ENCODE data around the gene CYP21A2. TPM values are rescaled to one million over a fixed set of nuclear protein-coding genes. Genes with fewer than 3 reads are reported as not detected.
"Not testable (repeated sequence)": the region's sequence is repeated elsewhere in the genome, so short reads cannot be mapped to it uniquely, and the experiment has no call there.

Gene CYP21A2
- total RNA-seq: under 1 TPM; 0.23 to 0.44 TPM

DNA sequence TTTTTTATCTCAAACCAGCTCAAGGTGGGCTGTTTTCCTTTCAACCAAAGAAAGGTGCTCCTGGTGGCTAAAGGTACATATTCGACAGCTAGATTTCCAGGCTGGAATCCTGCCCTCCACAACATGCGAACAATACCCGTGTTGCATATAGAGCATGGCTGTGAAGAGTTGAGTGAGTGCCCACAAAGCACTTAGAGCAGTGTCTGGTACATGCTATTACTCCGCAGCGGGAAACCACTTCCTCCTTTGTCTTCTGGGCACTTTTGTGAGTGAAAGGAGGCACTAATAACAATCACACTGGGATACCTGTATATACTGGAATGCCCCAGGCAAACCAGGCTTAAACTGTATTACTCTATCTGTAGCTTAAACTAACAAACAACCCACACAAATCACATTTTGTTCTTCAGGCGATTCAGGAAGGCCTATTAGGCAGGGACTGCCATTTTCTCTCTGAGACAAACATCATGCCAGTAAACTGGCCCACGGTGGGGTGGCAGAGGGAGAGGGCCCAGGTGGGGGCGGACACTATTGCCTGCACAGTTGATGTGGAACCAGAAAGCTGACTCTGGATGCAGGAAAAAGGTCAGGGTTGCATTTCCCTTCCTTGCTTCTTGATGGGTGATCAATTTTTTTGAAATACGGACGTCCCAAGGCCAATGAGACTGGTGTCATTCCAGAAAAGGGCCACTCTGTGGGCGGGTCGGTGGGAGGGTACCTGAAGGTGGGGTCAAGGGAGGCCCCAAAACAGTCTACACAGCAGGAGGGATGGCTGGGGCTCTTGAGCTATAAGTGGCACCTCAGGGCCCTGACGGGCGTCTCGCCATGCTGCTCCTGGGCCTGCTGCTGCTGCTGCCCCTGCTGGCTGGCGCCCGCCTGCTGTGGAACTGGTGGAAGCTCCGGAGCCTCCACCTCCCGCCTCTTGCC is at the start of gene CYP21A2:
CYP21A2 (plus strand) TSS at position 818 of the 927 bp plus-strand sequence; CDS start at position 826, 8 bp downstream.
- POLR2A ChIA-PET, CTCF ChIA-PET: not testable (repeated sequence)

DNA sequence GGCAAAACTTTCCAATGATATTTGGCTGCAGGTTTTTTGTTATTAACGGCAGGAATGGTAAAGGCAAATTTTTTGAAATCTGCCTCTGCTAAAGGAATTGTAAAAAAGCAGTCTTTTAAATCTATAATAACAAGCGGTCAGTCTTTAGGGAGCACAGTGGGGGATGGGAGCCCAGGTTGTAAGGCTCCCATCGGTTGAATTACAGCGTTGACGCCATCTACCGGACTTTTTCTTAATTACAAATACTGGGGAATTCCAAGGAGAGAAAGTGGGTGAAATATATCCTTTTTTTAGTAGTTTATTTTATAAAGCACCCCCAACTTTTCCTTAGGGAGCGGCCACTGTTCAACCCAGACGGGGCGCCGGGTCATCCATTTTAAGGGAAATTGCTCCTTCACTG is 48.9 kb upstream of the CYP21A2 start:
- CTCF ChIA-PET, POLR2A ChIA-PET: not testable (repeated sequence)

DNA sequence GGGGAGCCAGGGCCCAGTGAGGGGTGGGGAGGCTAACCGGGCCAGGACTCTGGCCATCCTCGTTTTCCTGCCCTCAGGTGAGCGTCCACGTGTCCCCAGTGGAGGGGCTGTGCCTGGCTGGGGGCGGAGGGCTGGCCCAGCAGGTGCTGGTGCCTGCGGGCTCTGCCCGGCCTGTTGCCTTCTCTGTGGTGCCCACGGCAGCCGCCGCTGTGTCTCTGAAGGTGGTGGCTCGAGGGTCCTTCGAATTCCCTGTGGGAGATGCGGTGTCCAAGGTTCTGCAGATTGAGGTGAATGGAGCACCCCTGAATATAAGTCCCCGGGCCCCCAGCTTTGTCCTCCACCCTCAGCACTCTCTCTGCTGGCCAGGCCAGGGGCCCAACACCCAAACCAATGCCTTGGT is 43.8 kb upstream of the CYP21A2 start:
- CTCF ChIA-PET, POLR2A ChIA-PET: not testable (repeated sequence)

DNA sequence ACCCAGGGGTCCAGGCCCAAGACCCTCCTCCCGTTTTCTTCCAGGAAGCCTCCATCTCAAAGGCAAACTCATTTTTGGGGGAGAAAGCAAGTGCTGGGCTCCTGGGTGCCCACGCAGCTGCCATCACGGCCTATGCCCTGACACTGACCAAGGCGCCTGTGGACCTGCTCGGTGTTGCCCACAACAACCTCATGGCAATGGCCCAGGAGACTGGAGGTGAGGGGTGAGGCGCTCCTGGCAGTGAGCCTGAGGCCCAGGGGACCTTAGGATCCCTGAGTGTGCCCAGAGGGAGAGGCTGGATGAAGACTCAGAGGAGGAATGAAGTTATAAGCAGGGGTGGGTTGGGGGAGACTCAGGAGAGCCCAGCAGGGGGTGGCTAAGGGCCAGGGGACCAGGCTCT is 41.8 kb upstream of the CYP21A2 start:
- POLR2A ChIA-PET, CTCF ChIA-PET: not testable (repeated sequence)

DNA sequence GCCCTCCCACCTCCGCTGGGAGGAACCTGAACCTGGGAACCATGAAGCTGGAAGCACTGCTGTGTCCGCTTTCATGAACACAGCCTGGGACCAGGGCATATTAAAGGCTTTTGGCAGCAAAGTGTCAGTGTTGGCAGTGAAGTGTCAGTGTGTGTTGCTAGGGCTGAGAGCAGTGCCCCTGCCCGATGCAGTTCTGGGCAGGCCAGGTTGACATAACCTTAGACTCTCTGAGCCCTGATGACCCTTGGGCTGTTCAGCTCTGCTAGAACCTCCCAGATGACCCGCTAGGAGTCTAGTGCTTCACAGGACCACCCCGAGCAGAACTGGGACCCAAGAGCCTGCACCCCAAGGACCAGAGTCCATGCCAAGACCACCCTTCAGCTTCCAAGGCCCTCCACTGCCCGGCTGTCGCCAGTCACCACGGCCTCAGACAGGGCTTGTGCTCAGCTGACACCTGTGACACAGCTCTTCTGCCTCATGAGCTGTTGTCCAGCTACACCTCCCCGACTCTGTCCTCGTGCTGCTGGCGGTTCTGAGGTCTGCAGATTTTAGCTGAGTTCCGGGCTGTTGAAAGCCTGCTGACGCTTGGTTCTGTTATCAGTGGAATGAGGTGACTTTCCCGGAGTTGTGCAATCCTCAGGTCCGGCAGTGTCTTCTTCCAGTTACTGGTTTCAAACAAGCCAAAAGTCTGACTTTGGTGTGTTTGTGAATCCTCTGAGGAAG is 35.5 kb upstream of the CYP21A2 start:
- CTCF ChIA-PET, POLR2A ChIA-PET: not testable (repeated sequence)

DNA sequence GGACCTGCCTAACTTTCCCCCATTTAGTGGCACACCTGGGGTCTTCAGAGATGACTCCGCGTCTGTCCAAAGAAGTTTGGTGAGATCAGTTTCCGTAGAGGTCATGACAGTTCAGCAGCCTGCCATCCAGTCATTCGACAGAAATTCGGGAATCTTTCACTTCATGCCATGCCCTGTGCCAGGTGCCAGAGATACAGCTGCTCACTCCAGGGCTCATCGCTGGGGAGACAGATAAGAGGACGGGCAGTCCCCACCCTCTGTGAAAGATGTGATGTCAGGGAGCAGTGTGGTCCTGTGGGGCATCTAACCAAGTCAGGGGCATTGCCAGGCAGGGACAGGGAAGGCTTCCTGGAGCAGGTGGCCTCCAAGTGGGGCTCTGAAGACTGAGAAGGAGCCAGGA is 34.9 kb upstream of the CYP21A2 start:
- POLR2A ChIA-PET, CTCF ChIA-PET: not testable (repeated sequence)

DNA sequence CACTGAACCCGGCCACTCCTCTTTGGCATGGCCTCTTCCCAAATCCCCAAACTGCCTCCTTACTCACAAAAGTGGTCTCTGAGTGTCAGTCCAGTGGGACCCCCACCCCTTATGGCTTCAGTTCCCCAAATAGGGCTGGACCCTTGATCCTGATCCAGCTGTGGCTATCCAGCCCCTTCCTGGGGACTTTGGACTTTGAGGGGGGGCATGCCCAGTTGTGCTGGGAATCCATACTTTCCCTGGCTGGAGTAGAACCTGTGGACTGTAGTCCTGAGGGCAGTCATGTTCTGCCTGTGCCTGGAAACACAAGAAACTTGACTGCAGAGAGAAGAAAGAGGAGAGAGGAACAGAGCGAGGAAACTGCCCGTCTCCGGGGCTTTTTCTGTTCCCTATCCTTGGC is 33.8 kb upstream of the CYP21A2 start:
- POLR2A ChIA-PET, CTCF ChIA-PET: not testable (repeated sequence)

DNA sequence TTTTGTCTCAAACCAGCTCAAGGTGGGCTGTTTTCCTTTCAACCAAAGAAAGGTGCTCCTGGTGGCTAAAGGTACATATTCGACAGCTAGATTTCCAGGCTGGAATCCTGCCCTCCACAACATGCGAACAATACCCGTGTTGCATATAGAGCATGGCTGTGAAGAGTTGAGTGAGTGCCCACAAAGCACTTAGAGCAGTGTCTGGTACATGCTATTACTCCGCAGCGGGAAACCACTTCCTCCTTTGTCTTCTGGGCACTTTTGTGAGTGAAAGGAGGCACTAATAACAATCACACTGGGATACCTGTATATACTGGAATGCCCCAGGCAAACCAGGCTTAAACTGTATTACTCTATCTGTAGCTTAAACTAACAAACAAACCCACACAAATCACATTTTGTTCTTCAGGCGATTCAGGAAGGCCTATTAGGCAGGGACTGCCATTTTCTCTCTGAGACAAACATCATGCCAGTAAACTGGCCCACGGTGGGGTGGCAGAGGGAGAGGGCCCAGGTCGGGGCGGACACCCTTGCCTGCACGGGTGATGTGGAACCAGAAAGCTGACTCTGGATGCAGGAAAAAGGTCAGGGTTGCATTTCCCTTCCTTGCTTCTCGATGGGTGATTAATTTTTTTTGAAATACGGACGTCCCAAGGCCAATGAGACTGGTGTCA is 33.2 kb upstream of the CYP21A2 start:
- POLR2A ChIA-PET, CTCF ChIA-PET: not testable (repeated sequence)

DNA sequence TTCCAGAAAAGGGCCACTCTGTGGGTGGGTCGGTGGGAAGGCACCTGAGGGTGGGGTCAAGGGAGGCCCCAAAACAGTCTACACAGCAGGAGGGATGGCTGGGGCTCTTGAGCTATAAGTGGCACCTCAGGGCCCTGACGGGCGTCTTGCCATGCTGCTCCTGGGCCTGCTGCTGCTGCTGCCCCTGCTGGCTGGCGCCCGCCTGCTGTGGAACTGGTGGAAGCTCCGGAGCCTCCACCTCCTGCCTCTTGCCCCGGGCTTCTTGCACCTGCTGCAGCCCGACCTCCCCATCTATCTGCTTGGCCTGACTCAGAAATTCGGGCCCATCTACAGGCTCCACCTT is 32.7 kb upstream of the CYP21A2 start:
- POLR2A ChIA-PET, CTCF ChIA-PET: not testable (repeated sequence)

DNA sequence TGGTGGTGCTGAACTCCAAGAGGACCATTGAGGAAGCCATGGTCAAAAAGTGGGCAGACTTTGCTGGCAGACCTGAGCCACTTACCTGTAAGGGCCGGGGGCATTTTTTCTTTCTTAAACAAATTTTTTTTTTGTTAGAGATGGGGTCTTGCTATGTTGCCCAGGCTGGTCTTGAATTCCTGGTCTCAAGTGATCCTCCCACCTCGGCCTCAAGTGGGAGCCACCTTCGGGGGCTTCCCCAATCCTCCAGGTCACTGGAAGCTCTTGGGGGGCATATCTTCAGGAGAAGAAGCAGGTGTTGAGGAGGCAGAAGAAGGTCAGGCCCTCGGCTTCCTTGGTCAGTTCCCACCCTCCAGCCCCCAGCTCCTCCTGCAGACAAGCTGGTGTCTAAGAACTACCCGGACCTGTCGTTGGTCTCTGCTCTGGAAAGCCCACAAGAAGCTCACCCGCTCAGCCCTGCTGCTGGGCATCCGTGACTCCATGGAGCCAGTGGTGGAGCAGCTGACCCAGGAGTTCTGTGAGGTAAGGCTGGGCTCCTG is 32.2 kb upstream of the CYP21A2 start:
- POLR2A ChIA-PET, CTCF ChIA-PET: not testable (repeated sequence)

DNA sequence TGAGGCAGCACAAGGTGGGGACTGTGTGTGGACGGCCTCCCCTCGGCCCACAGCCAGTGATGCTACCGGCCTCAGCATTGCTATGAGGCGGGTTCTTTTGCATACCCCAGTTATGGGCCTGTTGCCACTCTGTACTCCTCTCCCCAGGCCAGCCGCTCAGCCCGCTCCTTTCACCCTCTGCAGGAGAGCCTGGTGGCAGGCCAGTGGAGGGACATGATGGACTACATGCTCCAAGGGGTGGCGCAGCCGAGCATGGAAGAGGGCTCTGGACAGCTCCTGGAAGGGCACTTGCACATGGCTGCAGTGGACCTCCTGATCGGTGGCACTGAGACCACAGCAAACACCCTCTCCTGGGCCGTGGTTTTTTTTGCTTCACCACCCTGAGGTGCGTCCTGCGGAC is 31.1 kb upstream of the CYP21A2 start:
- CTCF ChIA-PET, POLR2A ChIA-PET: not testable (repeated sequence)

DNA sequence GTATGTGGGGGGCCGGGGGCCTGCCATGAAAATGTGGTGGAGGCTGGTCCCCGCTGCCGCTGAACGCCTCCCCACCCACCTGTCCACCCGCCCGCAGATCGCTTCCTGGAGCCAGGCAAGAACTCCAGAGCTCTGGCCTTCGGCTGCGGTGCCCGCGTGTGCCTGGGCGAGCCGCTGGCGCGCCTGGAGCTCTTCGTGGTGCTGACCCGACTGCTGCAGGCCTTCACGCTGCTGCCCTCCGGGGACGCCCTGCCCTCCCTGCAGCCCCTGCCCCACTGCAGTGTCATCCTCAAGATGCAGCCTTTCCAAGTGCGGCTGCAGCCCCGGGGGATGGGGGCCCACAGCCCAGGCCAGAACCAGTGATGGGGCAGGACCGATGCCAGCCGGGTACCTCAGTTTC is 30.2 kb upstream of the CYP21A2 start:
- POLR2A ChIA-PET: not testable (repeated sequence)

DNA sequence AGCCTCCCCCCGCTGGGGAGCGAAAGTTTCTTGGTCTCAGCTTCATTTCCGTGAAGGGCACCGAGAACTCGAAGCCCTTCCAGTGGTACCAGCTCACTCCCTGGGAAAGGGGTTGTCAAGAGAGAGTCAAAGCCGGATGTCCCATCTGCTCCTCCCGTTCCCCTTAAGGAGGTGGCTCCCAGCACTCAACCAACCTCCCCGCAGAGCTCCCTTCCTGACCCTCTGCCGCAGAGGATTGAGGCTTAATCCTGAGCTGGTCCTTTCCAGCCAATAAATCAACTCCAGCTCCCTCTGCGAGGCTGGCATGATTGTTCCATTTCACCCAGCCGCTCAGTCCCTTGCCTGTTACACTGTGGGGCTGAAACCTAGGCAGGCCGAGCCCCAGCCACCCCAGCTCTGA is 29.6 kb upstream of the CYP21A2 start:
- CTCF ChIA-PET, POLR2A ChIA-PET: not testable (repeated sequence)

More for the DNA sequence above, 30.2 kb upstream of the CYP21A2 start:
- CTCF ChIA-PET: not testable (repeated sequence)

DNA sequence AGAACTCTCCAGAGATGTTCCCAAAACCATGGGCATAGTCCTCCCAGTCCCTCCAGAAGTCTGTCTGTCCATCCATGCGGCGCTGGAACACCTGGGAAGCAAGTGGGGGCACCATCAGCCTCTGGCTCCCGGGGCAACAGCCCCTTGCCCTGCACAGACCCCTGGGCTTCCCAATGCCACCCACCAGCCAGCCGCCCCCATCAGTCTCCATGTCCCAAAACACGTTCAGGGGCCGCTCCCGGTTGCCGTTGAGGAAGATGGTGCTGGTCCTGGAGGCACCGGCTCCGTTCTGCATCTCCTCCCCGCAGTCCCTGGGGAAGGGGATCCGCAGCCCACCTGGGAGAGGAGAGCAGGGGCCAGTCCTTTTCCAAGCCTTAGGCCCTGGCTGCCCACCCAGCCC is 28.7 kb upstream of the CYP21A2 start:
- CTCF ChIA-PET, POLR2A ChIA-PET: not testable (repeated sequence)

DNA sequence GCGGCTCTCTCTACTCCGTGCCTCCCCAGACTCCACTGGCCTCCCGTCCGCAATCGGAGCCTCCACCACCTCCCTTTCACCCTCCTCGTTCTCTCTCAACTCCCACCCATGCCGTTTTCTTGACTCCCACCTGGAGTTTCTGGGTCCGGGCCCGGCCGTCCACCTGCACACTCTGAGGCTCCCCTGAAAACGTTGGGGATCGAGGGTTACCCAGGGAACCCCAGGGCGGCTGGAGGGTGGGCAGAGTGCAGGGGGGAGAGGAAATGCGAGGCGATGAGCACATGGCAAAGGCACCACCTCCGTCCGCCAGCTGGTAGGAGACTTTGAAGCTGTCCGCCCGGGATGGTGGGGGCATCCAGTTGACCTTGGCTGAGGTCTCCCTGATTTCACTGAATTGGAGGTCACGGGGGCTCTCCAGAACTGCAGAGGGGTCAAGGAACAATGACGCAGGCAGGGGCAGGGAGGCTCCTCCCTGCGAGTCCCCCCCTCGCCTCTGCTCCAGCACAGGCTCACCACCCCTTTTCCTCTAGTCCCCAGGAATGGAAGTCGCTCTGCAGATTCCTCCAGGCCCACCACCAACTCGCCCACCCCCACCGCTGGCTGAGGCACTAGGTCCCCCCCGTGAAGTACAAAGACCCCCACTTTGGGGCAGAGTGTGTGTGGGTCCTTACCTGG is 27.2 kb upstream of the CYP21A2 start:
- POLR2A ChIA-PET: not testable (repeated sequence)

DNA sequence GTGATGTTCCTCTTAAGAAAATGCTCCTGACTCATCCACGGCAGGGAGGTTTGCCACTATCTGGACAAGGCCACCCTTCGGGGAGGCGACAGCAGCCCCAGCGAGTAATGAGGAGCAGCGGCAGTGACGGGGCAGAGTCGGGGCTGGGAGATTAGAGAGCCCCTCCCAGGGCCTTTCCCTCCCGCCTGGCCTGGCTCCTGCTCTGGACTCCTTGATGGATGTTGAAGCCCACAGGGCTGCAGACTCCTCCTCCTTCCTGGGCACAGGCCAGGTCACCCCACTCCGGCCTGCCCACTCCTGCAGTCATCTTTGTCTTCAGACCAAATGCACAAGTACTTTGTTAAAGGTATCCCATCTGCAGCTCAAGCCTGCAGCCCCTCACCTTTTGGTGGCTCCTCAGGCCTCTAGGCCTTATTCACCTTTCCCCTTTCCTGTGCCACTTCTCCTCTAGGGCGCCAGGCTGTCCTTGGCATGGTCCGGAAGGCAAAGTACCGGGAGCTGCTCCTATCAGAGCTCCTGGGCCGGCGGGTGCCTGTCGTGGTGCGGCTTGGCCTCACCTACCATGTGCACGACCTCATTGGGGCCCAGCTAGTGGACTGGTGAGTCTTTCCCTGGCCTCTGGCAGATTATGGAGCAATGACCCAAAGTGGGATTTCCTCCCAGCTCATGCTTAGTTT is 25.1 kb upstream of the CYP21A2 start:
- CTCF ChIA-PET, POLR2A ChIA-PET: not testable (repeated sequence)

More for the DNA sequence above, 27.2 kb upstream of the CYP21A2 start:
- CTCF ChIA-PET: not testable (repeated sequence)

DNA sequence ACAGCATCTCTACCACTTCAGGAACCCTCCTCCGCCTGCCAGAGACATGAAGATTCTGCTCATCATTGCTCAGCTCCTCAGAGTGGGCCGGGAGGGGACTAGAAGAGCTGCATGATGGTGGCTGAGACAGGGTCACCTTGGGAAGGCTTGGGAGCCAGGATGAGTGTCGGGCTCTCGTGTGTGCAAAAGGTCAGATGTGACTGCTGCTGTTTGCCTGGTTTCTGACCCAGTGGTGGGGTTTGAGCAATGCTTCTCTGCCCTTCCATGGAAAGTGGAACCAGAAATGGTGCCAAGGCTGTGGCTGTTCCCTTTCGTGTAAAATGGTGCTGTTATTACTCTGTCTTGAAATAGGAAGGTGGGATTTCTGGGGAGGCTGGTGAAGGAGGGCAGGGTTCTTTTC is 24.5 kb upstream of the CYP21A2 start:
- CTCF ChIA-PET, POLR2A ChIA-PET: not testable (repeated sequence)

DNA sequence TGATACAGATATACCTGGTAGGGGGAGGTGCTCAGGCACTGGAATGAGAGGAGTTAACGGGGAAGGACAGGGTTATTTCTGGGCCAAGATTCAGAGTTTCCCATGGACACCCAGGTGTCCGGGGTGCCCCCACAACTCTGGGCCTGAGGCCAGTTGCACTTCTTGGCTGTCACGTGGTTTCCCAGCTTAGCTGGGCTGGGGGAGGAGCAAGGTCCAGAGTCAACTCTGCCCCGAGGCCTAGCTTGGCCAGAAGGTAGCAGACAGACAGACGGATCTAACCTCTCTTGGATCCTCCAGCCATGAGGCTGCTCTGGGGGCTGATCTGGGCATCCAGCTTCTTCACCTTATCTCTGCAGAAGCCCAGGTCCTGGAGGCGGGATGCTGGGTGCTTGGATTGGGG is 23.7 kb upstream of the CYP21A2 start, which contains the start of gene C4B:
C4B (plus strand) TSS at position 249 of the 400 bp plus-strand sequence; CDS start at position 300, 51 bp downstream.
- POLR2A ChIA-PET, CTCF ChIA-PET: not testable (repeated sequence)

DNA sequence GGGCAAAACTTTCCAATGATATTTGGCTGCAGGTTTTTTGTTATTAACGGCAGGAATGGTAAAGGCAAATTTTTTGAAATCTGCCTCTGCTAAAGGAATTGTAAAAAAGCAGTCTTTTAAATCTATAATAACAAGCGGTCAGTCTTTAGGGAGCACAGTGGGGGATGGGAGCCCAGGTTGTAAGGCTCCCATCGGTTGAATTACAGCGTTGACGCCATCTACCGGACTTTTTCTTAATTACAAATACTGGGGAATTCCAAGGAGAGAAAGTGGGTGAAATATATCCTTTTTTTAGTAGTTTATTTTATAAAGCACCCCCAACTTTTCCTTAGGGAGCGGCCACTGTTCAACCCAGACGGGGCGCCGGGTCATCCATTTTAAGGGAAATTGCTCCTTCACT is 16.1 kb upstream of the CYP21A2 start:
- POLR2A ChIA-PET, CTCF ChIA-PET: not testable (repeated sequence)

DNA sequence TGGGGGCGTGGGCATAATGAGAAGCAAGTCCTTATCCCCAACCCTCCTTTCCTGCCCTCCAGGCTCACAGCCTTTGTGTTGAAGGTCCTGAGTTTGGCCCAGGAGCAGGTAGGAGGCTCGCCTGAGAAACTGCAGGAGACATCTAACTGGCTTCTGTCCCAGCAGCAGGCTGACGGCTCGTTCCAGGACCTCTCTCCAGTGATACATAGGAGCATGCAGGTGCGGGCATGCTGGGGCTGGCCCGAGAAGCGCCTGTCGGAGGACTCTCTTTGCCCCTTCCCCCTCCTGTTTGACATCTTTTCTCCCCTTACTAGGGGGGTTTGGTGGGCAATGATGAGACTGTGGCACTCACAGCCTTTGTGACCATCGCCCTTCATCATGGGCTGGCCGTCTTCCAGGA is 9.6 kb upstream of the CYP21A2 start:
- POLR2A ChIA-PET, CTCF ChIA-PET: not testable (repeated sequence)
